H9 (cell line): ENCODE data around the gene MFSD11. TPM values are rescaled to one million over a fixed set of nuclear protein-coding genes. Genes with fewer than 3 reads are reported as not detected.
"Not testable (repeated sequence)": the region's sequence is repeated elsewhere in the genome, so short reads cannot be mapped to it uniquely, and the experiment has no call there.

Experiments
- DNase-seq: peaks from one replicate; pipeline ENCODE4 v3.0.0-alpha.2; 2017
- H2AFZ ChIP-seq: one replicate; pipeline ENCODE4 v1.6.1; 2013; ENCODE audit warnings: mild to moderate bottlenecking, low read length, control low read depth, moderate library complexity
- H2AK5ac ChIP-seq: 2 replicates; pipeline ENCODE4 v1.6.1; 2013; ENCODE audit warnings: low read length, control low read depth, mixed read lengths; ENCODE audit not compliant: insufficient read length
- H2BK120ac ChIP-seq: one replicate; pipeline ENCODE4 v1.6.1; 2013; ENCODE audit warnings: low read depth, mild to moderate bottlenecking, low read length, control low read depth, inconsistent platforms; ENCODE audit not compliant: poor library complexity, severe bottlenecking
- H2BK12ac ChIP-seq: 2 replicates; pipeline ENCODE4 v1.6.1; 2013; ENCODE audit warnings: low read length, control low read depth, mixed read lengths, low read depth; ENCODE audit not compliant: insufficient read length
- H2BK15ac ChIP-seq: 2 replicates; pipeline ENCODE4 v1.6.1; 2013; ENCODE audit warnings: low read depth, low read length, control low read depth
- H2BK20ac ChIP-seq: one replicate; pipeline ENCODE4 v1.6.1; 2013; ENCODE audit warnings: low read depth, mild to moderate bottlenecking, low read length, control low read depth, inconsistent platforms; ENCODE audit not compliant: poor library complexity, severe bottlenecking
- H2BK5ac ChIP-seq: 2 replicates; pipeline ENCODE4 v1.6.1; 2013; ENCODE audit warnings: low read length, control low read depth, mixed read lengths; ENCODE audit not compliant: insufficient read length
- H3K14ac ChIP-seq: 2 replicates; pipeline ENCODE4 v1.6.1; 2013; ENCODE audit warnings: low read length, control low read depth; ENCODE audit not compliant: insufficient read depth
- H3K18ac ChIP-seq: 2 replicates; pipeline ENCODE4 v1.6.1; 2013; ENCODE audit warnings: low read depth, mild to moderate bottlenecking, mixed read lengths, low read length, control low read depth; ENCODE audit not compliant: insufficient read length
- H3K23ac ChIP-seq: 2 replicates; pipeline ENCODE4 v1.6.1; 2013; ENCODE audit warnings: low read length, control low read depth, mixed read lengths, low read depth; ENCODE audit not compliant: insufficient read length
- H3K23me2 ChIP-seq: 2 replicates; pipeline ENCODE4 v1.6.1; 2013; ENCODE audit warnings: low read depth, mild to moderate bottlenecking, mixed read lengths, low read length, control low read depth; ENCODE audit not compliant: insufficient read length, poor library complexity, severe bottlenecking
- H3K27ac ChIP-seq: 2 replicates; pipeline ENCODE4 v1.5.1; 2013; ENCODE audit warnings: low read length, control low read depth, mixed read lengths, low read depth; ENCODE audit not compliant: insufficient read length
- H3K27me3 ChIP-seq: 2 replicates; pipeline ENCODE4 v1.6.1; 2013; ENCODE audit warnings: low read length, control low read depth, inconsistent platforms; ENCODE audit not compliant: insufficient read depth
- H3K4ac ChIP-seq: 2 replicates; pipeline ENCODE4 v1.6.1; 2013; ENCODE audit warnings: low read depth, mild to moderate bottlenecking, control low read depth, inconsistent platforms, low read length, moderate library complexity
- H3K4me1 ChIP-seq: 2 replicates; pipeline ENCODE4 v1.6.1; 2013; ENCODE audit warnings: low read length, control low read depth, inconsistent platforms; ENCODE audit not compliant: insufficient read depth
- H3K4me2 ChIP-seq: 2 replicates; pipeline ENCODE4 v1.6.1; 2013; ENCODE audit warnings: low read length, control low read depth, mixed read lengths; ENCODE audit not compliant: insufficient read length, insufficient read depth
- H3K56ac ChIP-seq: 2 replicates; pipeline ENCODE4 v1.6.1; 2013; ENCODE audit warnings: low read depth, mild to moderate bottlenecking, mixed read lengths, low read length, control low read depth; ENCODE audit not compliant: insufficient read length
- H3K79me1 ChIP-seq: 2 replicates; pipeline ENCODE4 v1.6.1; 2013; ENCODE audit warnings: low read depth, mild to moderate bottlenecking, moderate library complexity, low read length, control low read depth, inconsistent platforms; ENCODE audit not compliant: insufficient read depth, poor library complexity, severe bottlenecking
- H3K79me2 ChIP-seq: 2 replicates; pipeline ENCODE4 v1.6.1; 2013; ENCODE audit warnings: low read length, control low read depth, inconsistent platforms; ENCODE audit not compliant: insufficient read depth
- H3K9ac ChIP-seq: 2 replicates; pipeline ENCODE4 v1.6.1; 2013; ENCODE audit warnings: low read length, control low read depth, mixed read lengths; ENCODE audit not compliant: insufficient read length; ENCODE audit errors: extremely low read depth
- H3K9me3 ChIP-seq: one replicate; pipeline ENCODE4 v1.6.1; 2013; ENCODE audit warnings: low read depth, low read length, inconsistent platforms; ENCODE audit not compliant: control insufficient read depth
- H3T11ph ChIP-seq: one replicate; pipeline ENCODE4 v1.6.1; 2013; ENCODE audit warnings: mild to moderate bottlenecking, low read length, control low read depth, inconsistent platforms
- H4K20me1 ChIP-seq: one replicate; pipeline ENCODE4 v1.6.1; 2013; ENCODE audit not compliant: control insufficient read depth, insufficient read length, insufficient read depth
- H4K5ac ChIP-seq: 2 replicates; pipeline ENCODE4 v1.6.1; 2013; ENCODE audit warnings: low read depth, mild to moderate bottlenecking, mixed read lengths, low read length, control low read depth; ENCODE audit not compliant: insufficient read length
- H4K8ac ChIP-seq: replicated peaks from 2 replicates; pipeline ENCODE4 v1.6.1; 2013; ENCODE audit warnings: low read length, control low read depth, mixed read lengths, low read depth; ENCODE audit not compliant: insufficient read length
- H4K91ac ChIP-seq: 2 replicates; pipeline ENCODE4 v1.6.1; 2013; ENCODE audit warnings: low read depth, mild to moderate bottlenecking, moderate library complexity, mixed read lengths, low read length, control low read depth; ENCODE audit not compliant: insufficient read length
- H3K27ac Mint-ChIP-seq, 3 experiments: 2 replicates in 2 of 3; 3 replicates in 1 of 3; pipeline ENCODE4 v1.8.0; 2020 to 2021; ENCODE audit warnings: mixed read lengths in 3 of 3, mild to moderate bottlenecking in 1 of 3, moderate library complexity in 1 of 3
- H3K27me3 Mint-ChIP-seq: 2 replicates; pipeline ENCODE4 v1.8.0; 2021; ENCODE audit warnings: low read depth, mild to moderate bottlenecking, moderate library complexity, mixed read lengths
- H3K36me3 Mint-ChIP-seq, 3 experiments: 2 replicates in 2 of 3; 3 replicates in 1 of 3; pipeline ENCODE4 v1.8.0; 2020 to 2021; ENCODE audit warnings: low read depth in 3 of 3, mixed read lengths in 3 of 3; ENCODE audit not compliant: insufficient read depth in 1 of 3
- H3K4me1 Mint-ChIP-seq, 2 experiments: 2 replicates each; pipeline ENCODE4 v1.8.0; 2020; ENCODE audit warnings: mixed read lengths in 2 of 2
- H3K4me3 Mint-ChIP-seq, 2 experiments: 2 replicates in 1 of 2; 3 replicates in 1 of 2; pipeline ENCODE4 v1.8.0; 2020 to 2021; ENCODE audit warnings: mild to moderate bottlenecking in 2 of 2, mixed read lengths in 2 of 2, moderate library complexity in 1 of 2
- H3K9me3 Mint-ChIP-seq, 2 experiments: 2 replicates in 1 of 2; 3 replicates in 1 of 2; pipeline ENCODE4 v1.8.0; 2020; ENCODE audit warnings: mild to moderate bottlenecking in 2 of 2, mixed read lengths in 2 of 2, moderate library complexity in 1 of 2
- WGBS: extraction: QIAGEN DNeasy Blood & Tissue Kit; methylation state at CpG from one replicate; pipeline ENCODE4 v1.1.7; 2013; ENCODE audit warnings: missing lambda C conversion rate, low lambda C conversion rate, mixed read lengths; ENCODE audit not compliant: insufficient read length; ENCODE audit errors: extremely low coverage; 5-methylcytosine and 5-hydroxymethylcytosine counted together
- total RNA-seq: library from RNA; stranded (reverse); gene quantifications from 2 replicates; pipeline ENCODE4 v1.2.1, GENCODE V29; 2021

The MFSD11 gene
- total RNA-seq, 1 experiment from 2014 or later: 19.9 TPM

DNA sequence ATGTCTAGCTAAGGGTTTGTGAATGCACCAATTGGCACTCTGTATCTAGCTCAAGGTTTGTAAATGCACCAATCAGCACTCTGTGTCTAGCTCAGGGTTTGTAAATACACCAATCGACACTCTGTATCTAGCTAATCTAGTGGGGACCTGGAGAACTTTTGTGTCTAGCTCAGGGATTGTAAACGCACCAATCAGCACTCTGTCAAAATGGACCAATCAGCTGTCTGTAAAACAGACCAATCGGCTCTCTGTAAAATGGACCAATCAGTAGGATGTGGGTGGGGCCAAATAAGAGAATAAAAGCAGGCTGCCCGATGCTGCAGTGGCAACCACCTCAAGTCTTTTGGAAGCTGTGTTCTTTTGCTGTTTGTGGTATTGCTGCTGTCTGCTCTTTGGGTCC, 68.8 kb downstream of the MFSD11 start:
- not testable (repeated sequence) for H4K20me1 ChIP-seq, H3K79me1 ChIP-seq, H3K27ac ChIP-seq, H4K8ac ChIP-seq, H3K4me1 ChIP-seq, H4K91ac ChIP-seq, H3K36me3 Mint-ChIP-seq, H3K56ac ChIP-seq, H3K18ac ChIP-seq, H2AFZ ChIP-seq, H3K4me2 ChIP-seq, H3K4me3 Mint-ChIP-seq, H2BK12ac ChIP-seq, H3K4ac ChIP-seq, H2BK20ac ChIP-seq, H3K27me3 Mint-ChIP-seq, DNase-seq, H4K5ac ChIP-seq, H3K27me3 ChIP-seq, H3K9me3 Mint-ChIP-seq, H3K9me3 ChIP-seq, H2BK120ac ChIP-seq, H3K14ac ChIP-seq, H3T11ph ChIP-seq, H3K27ac Mint-ChIP-seq, H2AK5ac ChIP-seq, H3K9ac ChIP-seq, H3K79me2 ChIP-seq, H3K23me2 ChIP-seq, H2BK15ac ChIP-seq, H3K4me1 Mint-ChIP-seq, H2BK5ac ChIP-seq, H3K23ac ChIP-seq
- WGBS: no CpG with 5 or more reads among the region's 4 CpGs
